Measurements from ENCODE around the gene PALM. TPM values are rescaled to one million over a fixed set of nuclear protein-coding genes. Genes with fewer than 3 reads are reported as not detected.

Gene PALM
- total and polyA plus RNA-seq, 9 of the 15 experiments (the other 6 are each of a cell fraction or from before 2014, with no cell fraction given): 0.04 to 6.6 (median 1.7) TPM

DNA sequence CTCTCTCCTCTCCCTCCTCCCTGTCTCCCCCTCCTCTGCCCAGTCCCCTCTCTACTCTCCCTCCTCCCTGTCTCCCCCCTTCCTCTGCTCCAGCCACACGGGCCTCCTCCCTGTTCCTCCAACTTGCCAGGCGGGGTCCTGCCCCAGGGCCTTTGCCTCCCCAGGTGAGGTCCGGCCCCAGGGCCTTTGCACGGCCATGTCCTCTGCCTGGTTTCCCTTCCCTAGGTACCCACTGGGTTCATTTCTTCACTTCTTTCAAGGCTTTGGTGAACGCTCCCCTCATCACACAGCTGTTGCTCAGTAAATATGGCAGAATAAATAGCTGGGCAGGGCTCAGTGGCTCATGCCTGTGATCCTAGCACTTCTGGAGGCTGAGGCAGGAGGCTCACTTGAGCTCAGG lies 63.3 kb downstream of the PALM start:
- BruUV-seq (replicated peaks): no TSS peak
- H3K4me2 ChIP-seq (ENCODE audit: insufficient read depth, low read length): no peak overlapping the region
- ChIA-PET POLR2A (no interaction called here), CTCF (ENCODE audit: low intra/inter-chr PET ratio) (interaction anchor here (0.7 to 3.5 kb wide), 2 partner anchors 27 to 147 kb away, joined by 3 to 74 read pairs; partner anchors contain the start of gene KISS1R)
- H3K9me3 ChIP-seq (replicated peaks; ENCODE audit: control insufficient read depth, insufficient read depth, low read depth, low read length): no peaks in the 10 kb centered on the region
- H3K4me1 ChIP-seq (replicated peaks in 1 of 2; ENCODE audit: control insufficient read depth in 2 of 2, insufficient read depth in 2 of 2, low read length in 2 of 2): peaks cover 0 to 32% of the 10 kb centered on the region in 2 experiments; a peak in 2 of 5 replicates
- H3K79me2 ChIP-seq (ENCODE audit: control insufficient read depth, insufficient read depth, low read length): no peaks in the 10 kb centered on the region
- TF ChIP-seq BCOR (IDR thresholded peaks at IDR 0.05) (peak; percentile 40; the same call in 1 of the 2 replicates), PTBP1 (IDR thresholded peaks at IDR 0.05; ENCODE audit: low read depth, low read length) (0 out of 2 replicates have a peak, but pooled peaks have one; percentile 26), HEY1 (CRISPR knock-in tag; IDR thresholded peaks at IDR 0.05; ENCODE audit: borderline replicate concordance) (no peak), RBM25 (IDR thresholded peaks at IDR 0.05; ENCODE audit: low read depth, low read length, severe bottlenecking) (peak; percentile 71), ZNF24 (IDR thresholded peaks at IDR 0.05) (no peak), SMARCA5 (IDR thresholded peaks at IDR 0.05) (peak; percentile 52; the same call in 1 of the 2 replicates), NFATC3 (IDR thresholded peaks at IDR 0.05) (no peak), ZNF121 (CRISPR knock-in tag; conservative IDR thresholded peaks at IDR 0.05) (peak; percentile 20; the same call in 1 of the 2 replicates), MBD2 (IDR thresholded peaks at IDR 0.05; ENCODE audit: borderline replicate concordance, low read depth) (no peak), HDAC1 (IDR thresholded peaks at IDR 0.05) (0 out of 4 replicates have a peak, but pooled peaks of 1 of the 2 experiments have one; percentile 18)
- intact Hi-C loops (cut with micrococcal nuclease): loop anchor here (5.0 kb wide), 1 partner anchor 210 kb away; the partner anchor contains the start of gene WDR18
- no peaks in the 10 kb centered on the region for H3K27me3 ChIP-seq (ENCODE audit: control insufficient read depth in 2 of 2, insufficient read depth in 2 of 2, low read length in 2 of 2)
- peak overlapping the region in 1 of 2 experiments; percentile 71; a peak in 1 of 4 replicates for H3K9ac ChIP-seq (ENCODE audit: insufficient read depth in 1 of 2, low read depth in 2 of 2, low read length in 2 of 2)
- in situ Hi-C loops (cut with MboI): loop anchor here (25.0 kb wide), 1 partner anchor 465 kb away; the partner anchor contains the start of genes ATP5F1D, CBARP and MIDN
- no peak overlapping the region for H3K4me3 ChIP-seq
- FAIRE-seq (no peak), DNase-seq (ENCODE audit: extremely low read depth in 1 of 4, low spot score in 3 of 4) (no peak), ATAC-seq (no peak)
- H3K27ac ChIP-seq (ENCODE audit: extremely low read depth, low read depth, low read length): no peak overlapping the region
- H2AFZ ChIP-seq (ENCODE audit: low read depth, low read length): no peak overlapping the region
- 80% methylated on average over 4 of the region's 5 CpGs for WGBS (ENCODE audit: insufficient coverage, low coverage, missing lambda C conversion rate)
- no peaks in the 10 kb centered on the region for H3K9me1 ChIP-seq (ENCODE audit: control insufficient read depth, insufficient read depth, low read length)
- H4K20me1 ChIP-seq (replicated peaks; ENCODE audit: control insufficient read depth, insufficient read depth, low read length): no peaks in the 10 kb centered on the region
- no peaks in the 10 kb centered on the region for H3K36me3 ChIP-seq (ENCODE audit: control insufficient read depth, insufficient read depth, low read length)

Measured in K562 (cell line).